HS-27A (cell line): ENCODE results near the gene FAM83E.

Source experiments
- DNase-seq: peaks from one replicate; pipeline ENCODE4 v3.0.0-alpha.2; 2012; ENCODE audit warnings: low read depth, missing footprints

FAM83E gene

DNA sequence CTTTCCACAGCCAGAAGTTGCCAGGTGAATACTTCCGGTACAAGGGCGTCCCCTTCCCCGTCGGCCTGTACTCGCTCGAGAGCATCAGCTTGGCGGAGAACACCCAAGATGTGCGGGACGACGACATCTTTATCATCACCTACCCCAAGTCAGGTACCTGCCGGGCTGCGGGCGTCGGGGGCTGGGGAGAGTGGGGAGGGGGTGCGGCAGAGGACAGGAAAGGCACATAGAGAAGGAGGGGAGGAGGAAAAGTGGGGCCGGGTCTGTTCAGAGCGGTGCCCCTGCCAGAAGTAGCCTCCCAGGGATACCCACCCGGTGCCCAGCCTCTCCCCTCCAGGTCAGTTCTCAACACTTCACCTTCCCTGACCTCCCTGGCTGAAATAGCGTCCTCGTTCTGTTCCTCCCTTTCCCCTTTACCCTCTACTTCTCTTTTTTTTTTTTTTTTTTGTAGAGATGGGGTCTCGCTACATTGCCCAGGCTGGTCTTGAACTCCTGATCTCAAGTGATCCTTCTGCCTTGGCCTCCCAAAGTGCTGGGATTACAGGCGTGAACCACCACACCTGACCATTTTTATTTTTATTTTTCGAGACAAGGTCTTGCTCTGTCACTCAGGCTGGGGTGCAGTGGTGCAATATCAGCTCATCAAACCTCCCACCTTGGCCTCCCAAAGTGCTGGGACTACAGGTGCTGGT, 38.8 kb downstream of the FAM83E start:
- DNase-seq = no peak

DNA sequence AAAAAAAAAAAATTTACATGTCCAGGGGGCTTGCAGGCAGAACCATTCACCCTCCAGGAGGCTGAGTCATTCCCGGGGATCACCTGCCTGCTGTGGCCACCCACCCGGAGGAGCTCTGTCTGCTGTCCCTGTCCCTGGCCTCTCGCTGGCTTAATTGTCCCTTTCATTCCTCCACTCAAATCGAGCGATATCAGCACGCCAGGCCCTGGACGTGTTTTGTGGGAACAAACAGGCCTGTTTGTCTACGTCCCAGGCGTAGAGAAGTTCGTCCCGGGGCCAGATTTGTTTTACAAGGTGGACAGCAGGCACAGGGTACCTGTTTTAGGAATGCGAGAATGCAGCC, 41.7 kb downstream of the FAM83E start:
- no peak for DNase-seq

DNA sequence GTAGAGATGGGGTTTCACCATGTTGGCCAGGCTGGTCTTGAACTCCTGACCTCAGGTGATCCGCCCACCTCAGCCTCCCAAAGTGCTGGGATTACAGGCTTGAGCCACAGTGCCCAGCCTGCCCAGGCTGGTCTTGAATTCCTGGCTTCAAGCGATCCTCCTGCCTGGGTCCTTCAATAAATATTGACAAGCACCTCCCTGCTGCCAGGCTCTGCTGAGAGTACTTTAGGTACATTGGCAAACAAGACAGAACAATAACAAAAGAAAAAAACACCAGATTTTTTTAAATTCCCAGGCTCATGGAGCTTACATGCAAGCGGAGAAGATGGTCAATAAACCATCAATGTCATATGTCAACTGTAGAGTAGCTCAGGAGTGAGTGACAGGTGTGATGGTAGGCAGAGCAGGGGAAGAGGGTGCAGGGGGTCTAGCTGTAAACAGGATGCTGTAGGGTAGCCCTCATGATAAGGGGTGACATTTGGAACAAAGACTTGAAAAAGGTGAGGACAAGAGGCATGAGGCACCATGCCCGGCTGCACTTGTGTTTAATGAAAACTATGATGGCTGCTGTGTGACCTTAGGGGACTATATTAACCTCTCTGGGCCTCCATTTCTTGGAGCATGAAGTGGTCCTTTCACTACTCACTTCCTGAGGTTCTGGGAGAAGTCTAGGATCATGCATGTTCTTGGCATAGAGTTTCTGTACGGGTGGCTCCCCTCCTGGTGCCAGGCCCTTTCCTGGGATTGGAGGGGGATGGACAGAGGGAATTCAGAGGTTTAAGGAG, 43.3 kb downstream of the FAM83E start:
- DNase-seq = no peak

DNA sequence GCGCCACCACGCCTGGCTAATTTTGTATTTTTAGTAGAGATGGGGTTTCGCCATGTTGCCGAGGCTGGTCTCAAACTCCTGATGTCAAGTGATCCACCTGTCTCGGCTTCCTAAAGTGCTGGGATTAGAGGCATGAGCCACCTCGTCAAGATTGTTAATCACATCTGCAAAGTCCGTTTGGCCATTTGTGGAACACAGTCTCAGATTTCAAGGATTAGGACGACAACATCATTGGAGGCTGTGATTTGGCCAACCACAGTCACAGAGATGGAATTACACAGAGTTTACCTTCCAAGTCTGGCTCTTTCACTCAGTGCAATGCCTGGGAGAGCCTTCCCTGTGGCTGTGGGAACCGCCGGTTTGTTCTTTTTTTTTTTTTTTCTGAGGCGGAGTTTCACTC, 45.1 kb downstream of the FAM83E start:
- DNase-seq = no peak

DNA sequence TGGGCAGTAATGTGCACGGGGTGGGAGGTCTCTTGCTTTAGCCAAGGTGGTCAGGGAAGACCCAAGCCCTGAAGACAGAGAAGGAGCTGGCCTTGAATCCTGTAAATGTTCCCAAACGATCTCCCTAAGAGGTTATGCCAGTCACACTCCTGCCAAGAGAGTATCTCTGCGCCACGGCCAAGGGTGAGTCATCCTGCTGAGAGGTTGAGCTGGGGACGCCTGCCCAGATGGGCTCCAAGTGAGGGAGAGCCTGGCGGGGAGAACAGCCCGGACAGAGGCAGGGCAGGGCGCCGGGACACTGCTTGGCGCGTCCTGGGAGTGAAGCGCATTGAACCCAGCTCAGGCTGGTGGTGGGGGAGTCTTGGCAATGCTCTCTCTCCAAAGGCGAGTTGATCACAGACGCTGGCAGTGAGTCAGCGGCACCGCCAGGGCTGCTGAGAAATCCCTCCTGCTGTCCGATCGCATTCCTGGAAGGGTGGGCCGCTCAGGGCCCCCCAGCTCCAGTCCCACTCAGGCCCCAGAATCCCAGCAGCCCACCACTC, 46.5 kb downstream of the FAM83E start:
- DNase-seq = peak; percentile 93

DNA sequence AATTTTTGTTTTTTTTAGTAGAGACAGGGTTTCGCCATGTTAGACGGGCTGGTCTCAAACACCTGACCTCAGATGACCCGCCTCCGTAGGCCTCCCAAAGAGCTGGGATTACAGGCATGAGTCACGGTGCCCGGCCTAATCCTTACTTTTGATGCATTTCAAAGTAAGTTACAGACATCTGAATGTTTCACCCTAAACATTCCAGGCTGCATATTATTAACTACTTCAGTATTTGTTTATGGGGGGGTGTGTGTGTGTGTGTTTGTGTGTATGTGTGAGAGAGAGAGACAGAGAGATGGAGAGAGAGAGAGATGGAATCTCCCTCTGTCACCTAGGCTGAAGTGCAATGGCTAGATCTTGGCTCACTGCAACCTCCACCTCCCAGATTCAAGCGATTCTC, 49.8 kb downstream of the FAM83E start:
- peak; percentile 83 for DNase-seq
